Left lung (tissue), 10 donors: ENCODE measurements around the gene ELF1. TPM values are rescaled to one million over a fixed set of nuclear protein-coding genes. Genes with fewer than 3 reads are reported as not detected.

ENCODE experiments used
- ATAC-seq: fragments of 200-7000 bp; cut with Tn5 transposase; one replicate; pipeline ENCODE4 v1.9.1; 2020; ENCODE audit warnings: moderate library complexity
- DNase-seq, 4 donors: peaks; one replicate each; pipeline ENCODE4 v3.0.0-alpha.2; 2013 to 2020
- H3K27ac ChIP-seq, 2 donors: fragments of 200-600 bp; sonication (generic) in 1 of 2; one replicate each; pipeline versions ENCODE4 v1.5.0 to v1.8.0; 2020 to 2021
- H3K27me3 ChIP-seq, 2 donors: fragments of 200-600 bp; sonication (generic) in 1 of 2; one replicate each; pipeline versions ENCODE4 v1.5.0 to v1.8.0; 2020 to 2021
- H3K36me3 ChIP-seq, 2 donors: fragments of 200-600 bp; sonication (generic) in 1 of 2; one replicate each; pipeline versions ENCODE4 v1.5.0 to v1.8.0; 2020 to 2021
- H3K4me1 ChIP-seq, 2 donors: fragments of 200-600 bp; one replicate each; pipeline ENCODE4 v1.8.0; 2021
- H3K4me3 ChIP-seq, 2 donors: fragments of 200-600 bp; sonication (generic) in 1 of 2; one replicate each; pipeline versions ENCODE4 v1.5.0 to v1.8.0; 2020 to 2021; ENCODE audit warnings: mild to moderate bottlenecking in 1 of 2
- H3K9me3 ChIP-seq, 2 donors: fragments of 200-600 bp; sonication (generic) in 1 of 2; one replicate each; pipeline versions ENCODE4 v1.5.0 to v1.8.0; 2020 to 2021
- intact Hi-C, 2 donors: fragments of 100-400 bp; cut with DNase I; formaldehyde crosslinking; loops; one replicate each; pipeline versions ENCODE4 v1.11.2 to v1.14.2; 2022
- polyA plus RNA-seq, 6 donors: library from polyadenylated mRNA; unstranded; fragments of 120-200 nt; gene quantifications; one replicate each; pipeline ENCODE4 v1.2.1, GENCODE V29; 2013; ENCODE audit not compliant: insufficient read length in 6 of 6
- total RNA-seq, 2 donors: library from RNA; stranded (reverse); fragmentation: NEBNext Ultra II Directional; extraction: Animal tissue kit (Norgen Biotek cat#: 25700); gene quantifications; one replicate each; pipeline ENCODE4 v1.2.1, GENCODE V29; 2021
- TF ChIP-seq, protein P1 (sequence below), 2 donors: fragments of 200-600 bp; sonication (generic) in 1 of 2; IDR thresholded peaks; one replicate each; pipeline versions ENCODE4 v1.5.0 to v1.8.0; 2021; ENCODE audit warnings: antibody characterized with exemption in 2 of 2
- donor health status: DM: no; HTN: yes; CAD: no.
- donor health status: DM: no; HTN: no; CAD: no.

Gene ELF1
- total and polyA plus RNA-seq, 8 donors: 46.6 to 84.6 (median 52.6) TPM

- Histone ChIP-seq H3K27ac (no peak overlapping the region), H3K36me3 (peaks cover 0 to 21% of the 10 kb centered on the region in 2 donors), H3K9me3 (no peaks in the 10 kb centered on the region), H3K27me3 (no peaks in the 10 kb centered on the region), H3K4me1 (peaks cover 10 to 50% of the 10 kb centered on the region in 2 donors), H3K4me3 (no peak overlapping the region)
- no peak for ATAC-seq
- TF ChIP-seq, protein P1, sequence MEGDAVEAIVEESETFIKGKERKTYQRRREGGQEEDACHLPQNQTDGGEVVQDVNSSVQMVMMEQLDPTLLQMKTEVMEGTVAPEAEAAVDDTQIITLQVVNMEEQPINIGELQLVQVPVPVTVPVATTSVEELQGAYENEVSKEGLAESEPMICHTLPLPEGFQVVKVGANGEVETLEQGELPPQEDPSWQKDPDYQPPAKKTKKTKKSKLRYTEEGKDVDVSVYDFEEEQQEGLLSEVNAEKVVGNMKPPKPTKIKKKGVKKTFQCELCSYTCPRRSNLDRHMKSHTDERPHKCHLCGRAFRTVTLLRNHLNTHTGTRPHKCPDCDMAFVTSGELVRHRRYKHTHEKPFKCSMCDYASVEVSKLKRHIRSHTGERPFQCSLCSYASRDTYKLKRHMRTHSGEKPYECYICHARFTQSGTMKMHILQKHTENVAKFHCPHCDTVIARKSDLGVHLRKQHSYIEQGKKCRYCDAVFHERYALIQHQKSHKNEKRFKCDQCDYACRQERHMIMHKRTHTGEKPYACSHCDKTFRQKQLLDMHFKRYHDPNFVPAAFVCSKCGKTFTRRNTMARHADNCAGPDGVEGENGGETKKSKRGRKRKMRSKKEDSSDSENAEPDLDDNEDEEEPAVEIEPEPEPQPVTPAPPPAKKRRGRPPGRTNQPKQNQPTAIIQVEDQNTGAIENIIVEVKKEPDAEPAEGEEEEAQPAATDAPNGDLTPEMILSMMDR (IDR thresholded peaks at IDR 0.05): no peak
- no peak for DNase-seq
- intact Hi-C loops: no loop called here
Observed at GRCh38 chr13:40958655-40959054, 60.5 kb downstream of the ELF1 start.

- DNase-seq (no peak), ATAC-seq (no peak)
- intact Hi-C loops: no loop called here
- no peaks in the 10 kb centered on the region for H3K4me1 ChIP-seq
- no peaks in the 10 kb centered on the region for H3K27me3 ChIP-seq
- H3K36me3 ChIP-seq: peaks cover 0 to 99% of the 10 kb centered on the region in 2 donors
- no peak overlapping the region for H3K27ac ChIP-seq
- H3K9me3 ChIP-seq: no peaks in the 10 kb centered on the region
- TF ChIP-seq, protein P1 (IDR thresholded peaks at IDR 0.05): no peak
- H3K4me3 ChIP-seq: no peak overlapping the region
Observed at GRCh38 chr13:40946485-40946884, 72.6 kb downstream of the ELF1 start.

GRCh38 chr13:40943073-40943472 is 76.0 kb downstream of the ELF1 start:
- Histone ChIP-seq H3K36me3 (peaks cover 0 to 96% of the 10 kb centered on the region in 2 donors), H3K4me3 (no peak overlapping the region), H3K27me3 (no peaks in the 10 kb centered on the region), H3K9me3 (no peaks in the 10 kb centered on the region), H3K27ac (no peak overlapping the region), H3K4me1 (no peaks in the 10 kb centered on the region)
- DNase-seq (no peak), ATAC-seq (no peak)
- TF ChIP-seq, protein P1 (IDR thresholded peaks at IDR 0.05): no peak
- intact Hi-C loops: no loop called here

- H3K4me1 ChIP-seq: no peaks in the 10 kb centered on the region
- ATAC-seq: no peak
- no peaks in the 10 kb centered on the region for H3K27me3 ChIP-seq
- peaks cover 0 to 94% of the 10 kb centered on the region in 2 donors for H3K36me3 ChIP-seq
- H3K9me3 ChIP-seq: no peaks in the 10 kb centered on the region
- H3K4me3 ChIP-seq: no peak overlapping the region
- TF ChIP-seq, protein P1 (IDR thresholded peaks at IDR 0.05): no peak
- intact Hi-C loops: no loop called here
- H3K27ac ChIP-seq: no peak overlapping the region
- no peak for DNase-seq
Observed at GRCh38 chr13:40941581-40941980, 77.5 kb downstream of the ELF1 start.

DNA sequence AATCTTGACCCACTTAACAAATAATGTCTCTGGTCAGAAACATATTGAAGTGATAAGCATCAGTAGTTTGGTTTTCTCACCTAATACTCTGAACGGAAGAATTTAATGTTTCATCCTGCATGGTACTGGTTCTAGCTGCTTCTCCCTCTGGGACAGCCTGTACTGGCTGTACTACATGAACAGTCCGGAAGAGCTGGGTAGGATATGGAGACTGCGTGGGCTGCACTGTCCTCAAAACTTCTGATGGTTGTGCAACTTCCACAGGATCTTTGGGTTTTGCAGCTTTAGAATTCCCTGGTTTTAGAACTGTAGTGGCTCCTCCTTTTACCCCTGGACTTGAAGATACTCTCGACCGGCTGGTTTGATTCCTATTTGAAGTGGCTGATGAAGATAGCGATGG is 78.3 kb downstream of the ELF1 start:
- no peaks in the 10 kb centered on the region for H3K27me3 ChIP-seq
- H3K9me3 ChIP-seq: no peaks in the 10 kb centered on the region
- peaks cover 0 to 95% of the 10 kb centered on the region in 2 donors for H3K36me3 ChIP-seq
- intact Hi-C loops: no loop called here
- TF ChIP-seq, protein P1 (IDR thresholded peaks at IDR 0.05): no peak
- H3K27ac ChIP-seq: no peak overlapping the region
- ATAC-seq (no peak), DNase-seq (no peak)
- no peaks in the 10 kb centered on the region for H3K4me1 ChIP-seq
- no peak overlapping the region for H3K4me3 ChIP-seq
